Fibroblast of lung (primary cell): ENCODE measurements around the gene KRT74. TPM values are rescaled to one million over a fixed set of nuclear protein-coding genes. Genes with fewer than 3 reads are reported as not detected.

Experiments used
- DNase-seq, 2 donors: peaks; one replicate each; pipeline versions ENCODE4 v3.0.0 to v3.0.0-alpha.2; 2010; ENCODE audit warnings: low read depth in 2 of 2
- H2AFZ ChIP-seq: 2 replicates; pipeline ENCODE4 v1.5.1; 2012; ENCODE audit warnings: low read length, control low read depth, inconsistent platforms
- H3K27ac ChIP-seq: 2 replicates; pipeline ENCODE4 v1.5.1; 2011; ENCODE audit warnings: low read length, control low read depth; ENCODE audit not compliant: insufficient read depth
- H3K27me3 ChIP-seq: 2 replicates; pipeline ENCODE4 v1.5.1; 2011; ENCODE audit warnings: mild to moderate bottlenecking, low read length; ENCODE audit not compliant: control insufficient read depth, insufficient read depth
- H3K36me3 ChIP-seq: 2 replicates; pipeline ENCODE4 v1.5.1; 2011; ENCODE audit warnings: low read length; ENCODE audit not compliant: control insufficient read depth, insufficient read depth
- H3K4me1 ChIP-seq: 2 replicates; pipeline ENCODE4 v1.5.1; 2011; ENCODE audit warnings: low read length; ENCODE audit not compliant: control insufficient read depth, insufficient read depth; ENCODE audit errors: extremely low read depth
- H3K4me2 ChIP-seq: 2 replicates; pipeline ENCODE4 v1.5.1; 2011; ENCODE audit warnings: low read length, control low read depth; ENCODE audit not compliant: insufficient read depth; ENCODE audit errors: extremely low read depth
- H3K4me3 ChIP-seq, 4 experiments: fragments of 200-600 bp in 1 of 4; sonication (generic) in 1 of 4; replicated peaks in 1 of 4; 2 replicates each; pipeline ENCODE4 v1.5.1; 2011 to 2016; ENCODE audit warnings: low read length in 4 of 4, low read depth in 3 of 4, mild to moderate bottlenecking in 3 of 4, control low read depth in 2 of 4, inconsistent platforms in 1 of 4, mixed read lengths in 1 of 4; ENCODE audit not compliant: insufficient read depth in 1 of 4; ENCODE audit errors: control extremely low read depth in 1 of 4
- H3K79me2 ChIP-seq: 2 replicates; pipeline ENCODE4 v1.5.1; 2012; ENCODE audit warnings: mild to moderate bottlenecking, low read length, inconsistent platforms; ENCODE audit not compliant: control insufficient read depth, insufficient read depth
- H3K9ac ChIP-seq: 2 replicates; pipeline ENCODE4 v1.5.1; 2011; ENCODE audit warnings: mild to moderate bottlenecking, low read length, control low read depth; ENCODE audit not compliant: insufficient read depth
- H3K9me3 ChIP-seq: 2 replicates; pipeline ENCODE4 v1.5.1; 2012; ENCODE audit warnings: low read depth, low read length; ENCODE audit not compliant: control insufficient read depth, insufficient read depth
- H4K20me1 ChIP-seq: 2 replicates; pipeline ENCODE4 v1.5.1; 2011; ENCODE audit warnings: low read length; ENCODE audit not compliant: control insufficient read depth, insufficient read depth; ENCODE audit errors: extremely low read depth
- CTCF ChIP-seq, 2 donors: IDR thresholded peaks in 1 of 2; conservative IDR thresholded peaks in 1 of 2; 1 replicate in 1 of 2; 2 replicates in 1 of 2; pipeline ENCODE4 v1.5.1; 2011 to 2012; ENCODE audit warnings: low read length in 2 of 2, control low read depth in 1 of 2, inconsistent platforms in 1 of 2, low read depth in 1 of 2, mild to moderate bottlenecking in 1 of 2
- EZH2 ChIP-seq: IDR thresholded peaks from 2 replicates; pipeline ENCODE4 v1.5.1; 2012; ENCODE audit warnings: low read length, control low read depth, mild to moderate bottlenecking; ENCODE audit errors: missing control alignments
- polyA plus RNA-seq, 2 donors: library from polyadenylated mRNA; depleted of rRNA in 1 of 2; stranded (reverse) in 1 of 2; unstranded in 1 of 2; fragments of >200 nt; gene quantifications; 2 replicates each; pipeline ENCODE4 v1.2.1, GENCODE V29; 2011 to 2012; ENCODE audit warnings: missing spikeins in 1 of 2
- total RNA-seq: library from RNA; depleted of rRNA; stranded (reverse); fragments of >200 nt; gene quantifications from 2 replicates; pipeline ENCODE4 v1.2.1, GENCODE V29; 2014

KRT74 gene
- total and polyA plus RNA-seq, 2 donors (not counting 1 experiment from before 2014, with no cell fraction given), result not detected

GRCh38 chr12:52555577-52555976, 18.1 kb downstream of the KRT74 start:
- H3K27me3 ChIP-seq, result peaks cover 2% of the 10 kb centered on the region
- H2AFZ ChIP-seq, result no peak overlapping the region
- H4K20me1 ChIP-seq, result no peaks in the 10 kb centered on the region
- H3K4me1 ChIP-seq, result no peaks in the 10 kb centered on the region
- H3K27ac ChIP-seq, result no peak overlapping the region
- H3K4me2 ChIP-seq, result no peak overlapping the region
- H3K9ac ChIP-seq, result no peak overlapping the region
- TF ChIP-seq EZH2 (no peak), CTCF (conservative IDR thresholded peaks at IDR 0.05 in 1 of 2, IDR thresholded peaks at IDR 0.05 in 1 of 2; ENCODE audit: low read depth in 1 of 2, low read length in 2 of 2) (no peak)
- DNase-seq, result no peak
- no peaks in the 10 kb centered on the region for H3K36me3 ChIP-seq
- H3K79me2 ChIP-seq, result no peaks in the 10 kb centered on the region
- H3K9me3 ChIP-seq, result no peaks in the 10 kb centered on the region
- H3K4me3 ChIP-seq, result no peak overlapping the region

GRCh38 chr12:52552681-52553195, 20.9 kb downstream of the KRT74 start, which contains the start of gene KRT71:
Gene KRT71, minus strand, starts transcription at chr12:52553145. Its CDS starts 68 bp downstream, at chr12:52553077.
- TF ChIP-seq EZH2 (no peak), CTCF (conservative IDR thresholded peaks at IDR 0.05 in 1 of 2, IDR thresholded peaks at IDR 0.05 in 1 of 2; ENCODE audit: low read depth in 1 of 2, low read length in 2 of 2) (no peak)
- Histone ChIP-seq H3K27ac (no peak within 1 kb of the TSS), H3K9me3 (no peaks in the 10 kb centered on the region), H3K27me3 (peaks cover 2% of the 10 kb centered on the region), H3K36me3 (no peaks in the 10 kb centered on the region), H3K9ac (no peak within 1 kb of the TSS), H3K4me3 (no peak within 1 kb of the TSS), H4K20me1 (no peaks in the 10 kb centered on the region), H3K4me1 (no peaks in the 10 kb centered on the region), H3K79me2 (no peaks in the 10 kb centered on the region), H3K4me2 (no peak within 1 kb of the TSS), H2AFZ (no peak within 1 kb of the TSS)
- no peak for DNase-seq

- Histone ChIP-seq H3K9me3 (no peaks in the 10 kb centered on the region), H3K4me2 (no peak overlapping the region), H3K27ac (no peak overlapping the region), H3K9ac (no peak overlapping the region), H2AFZ (no peak overlapping the region), H3K4me3 (no peak overlapping the region), H3K27me3 (peaks cover 2% of the 10 kb centered on the region), H4K20me1 (no peaks in the 10 kb centered on the region), H3K36me3 (no peaks in the 10 kb centered on the region), H3K4me1 (no peaks in the 10 kb centered on the region), H3K79me2 (no peaks in the 10 kb centered on the region)
- TF ChIP-seq CTCF (conservative IDR thresholded peaks at IDR 0.05 in 1 of 2, IDR thresholded peaks at IDR 0.05 in 1 of 2; ENCODE audit: low read depth in 1 of 2, low read length in 2 of 2) (no peak), EZH2 (no peak)
- DNase-seq, result no peak
These were observed 21.6 kb downstream of the KRT74 start for GRCh38 chr12:52552055-52552454.
